H7 (cell line): Measurements from ENCODE around the gene LRRFIP1. TPM values are rescaled to one million over a fixed set of nuclear protein-coding genes. Genes with fewer than 3 reads are reported as not detected.

Source experiments
- DNase-seq: peaks from one replicate; pipeline ENCODE4 v3.0.0; 2012
- H3K27me3 ChIP-seq: 2 replicates; pipeline ENCODE4 v1.6.0; 2011; ENCODE audit warnings: mild to moderate bottlenecking, low read length; ENCODE audit not compliant: control insufficient read depth, insufficient read depth
- H3K36me3 ChIP-seq: replicated peaks from 2 replicates; pipeline ENCODE4 v1.5.1; 2011; ENCODE audit warnings: low read length; ENCODE audit not compliant: control insufficient read depth, insufficient read depth
- H3K4me3 ChIP-seq: 2 replicates; pipeline ENCODE4 v1.5.1; 2011; ENCODE audit warnings: low read depth, mild to moderate bottlenecking, control low read depth, low read length, moderate library complexity; ENCODE audit not compliant: insufficient read depth
- total RNA-seq: library from RNA; depleted of rRNA; stranded (reverse); fragments of >200 nt; shearing (Covaris generic); gene quantifications from 2 replicates; pipeline ENCODE4 v1.2.3, GENCODE V29; 2014

LRRFIP1 gene
- total RNA-seq, 1 experiment from 2014 or later = 49.9 TPM

- H3K36me3 ChIP-seq = peaks cover 1% of the 10 kb centered on the region
- DNase-seq = no peak
- H3K27me3 ChIP-seq = no peaks in the 10 kb centered on the region
- no peak overlapping the region for H3K4me3 ChIP-seq
These were observed 10.2 kb downstream of the LRRFIP1 start for GRCh38 chr2:237637429-237638135.

GRCh38 chr2:237638176-237638575 lies 10.8 kb downstream of the LRRFIP1 start:
- H3K4me3 ChIP-seq = no peak overlapping the region
- peaks cover 1% of the 10 kb centered on the region for H3K36me3 ChIP-seq
- no peak for DNase-seq
- H3K27me3 ChIP-seq = no peaks in the 10 kb centered on the region

GRCh38 chr2:237639052-237639835 lies 11.9 kb downstream of the LRRFIP1 start:
- Histone ChIP-seq H3K4me3 (no peak overlapping the region), H3K36me3 (peaks cover 1% of the 10 kb centered on the region), H3K27me3 (no peaks in the 10 kb centered on the region)
- DNase-seq = no peak

DNA sequence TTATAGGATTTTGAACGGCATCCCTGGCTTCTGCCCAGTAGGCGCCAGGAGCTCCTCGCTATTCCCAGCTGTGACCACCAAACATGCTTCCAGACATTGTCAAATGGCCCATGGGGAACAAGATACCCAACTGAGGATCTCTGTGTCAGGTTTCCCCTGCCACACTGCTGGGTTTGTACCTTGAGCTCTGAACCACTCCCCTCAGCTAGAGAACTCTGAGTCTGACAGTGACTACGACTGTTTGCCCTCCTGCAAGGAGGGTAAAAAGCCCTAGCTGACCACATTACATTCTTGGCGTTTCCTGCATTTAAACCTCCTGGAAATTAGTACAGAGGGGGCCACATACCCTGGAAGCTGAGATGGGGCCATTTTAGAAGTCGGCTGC lies 12.4 kb downstream of the LRRFIP1 start:
- Histone ChIP-seq H3K36me3 (peaks cover 1% of the 10 kb centered on the region), H3K27me3 (no peaks in the 10 kb centered on the region), H3K4me3 (no peak overlapping the region)
- DNase-seq = no peak

DNA sequence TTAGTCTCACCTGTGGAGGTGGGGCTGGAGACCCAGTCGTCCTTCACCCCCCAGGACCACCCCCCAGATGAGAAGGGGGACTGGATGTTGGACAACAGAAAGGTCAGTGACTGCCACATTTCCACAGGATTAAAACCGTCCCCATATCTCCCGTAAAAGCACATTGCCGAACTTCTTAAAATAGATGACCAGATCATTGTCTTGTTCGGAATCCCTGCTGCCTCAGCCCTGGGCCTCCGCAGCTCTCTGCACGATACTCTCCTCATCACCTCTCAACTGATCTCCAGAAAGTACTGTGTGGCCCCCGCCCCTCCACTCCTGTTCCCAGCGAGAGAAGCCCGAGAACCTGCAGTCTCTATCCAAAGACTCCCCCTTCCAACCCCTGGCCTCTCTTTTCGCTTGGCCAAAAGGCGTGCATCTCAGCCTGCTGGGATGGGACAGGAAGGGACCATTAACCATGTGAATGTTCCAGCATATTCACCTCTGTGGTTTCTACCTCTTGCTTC lies 13.2 kb downstream of the LRRFIP1 start:
- DNase-seq = no peak
- Histone ChIP-seq H3K27me3 (no peaks in the 10 kb centered on the region), H3K36me3 (peaks cover 1% of the 10 kb centered on the region), H3K4me3 (no peak overlapping the region)

GRCh38 chr2:237642038-237642734 lies 14.8 kb downstream of the LRRFIP1 start:
- no peak for DNase-seq
- peaks cover 1% of the 10 kb centered on the region for H3K36me3 ChIP-seq
- H3K4me3 ChIP-seq = no peak overlapping the region
- no peaks in the 10 kb centered on the region for H3K27me3 ChIP-seq

GRCh38 chr2:237643066-237643465 lies 15.7 kb downstream of the LRRFIP1 start:
- H3K27me3 ChIP-seq = no peaks in the 10 kb centered on the region
- no peak overlapping the region for H3K4me3 ChIP-seq
- DNase-seq = no peak
- peaks cover 1% of the 10 kb centered on the region for H3K36me3 ChIP-seq

GRCh38 chr2:237643582-237644380 lies 16.4 kb downstream of the LRRFIP1 start:
- H3K4me3 ChIP-seq = no peak overlapping the region
- H3K27me3 ChIP-seq = no peaks in the 10 kb centered on the region
- H3K36me3 ChIP-seq = peaks cover 1% of the 10 kb centered on the region
- DNase-seq = no peak

DNA sequence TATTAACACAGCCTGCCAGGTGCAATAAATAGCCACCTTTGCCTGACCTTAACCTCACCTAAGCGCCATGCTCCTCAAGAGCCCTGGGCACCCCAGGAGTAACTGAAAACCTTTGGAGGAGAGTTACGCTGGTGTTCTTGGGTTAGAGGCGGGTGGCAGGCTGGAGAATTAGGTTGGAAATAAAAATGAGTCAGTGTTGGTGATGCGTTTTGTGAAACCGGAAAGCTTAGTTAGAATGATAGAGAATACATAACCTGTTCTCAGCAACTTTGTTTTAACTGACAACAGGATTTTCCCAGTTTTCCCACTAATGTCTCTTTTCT lies 17.0 kb downstream of the LRRFIP1 start:
- no peaks in the 10 kb centered on the region for H3K27me3 ChIP-seq
- DNase-seq = no peak
- no peak overlapping the region for H3K4me3 ChIP-seq
- H3K36me3 ChIP-seq = peaks cover 1% of the 10 kb centered on the region

DNA sequence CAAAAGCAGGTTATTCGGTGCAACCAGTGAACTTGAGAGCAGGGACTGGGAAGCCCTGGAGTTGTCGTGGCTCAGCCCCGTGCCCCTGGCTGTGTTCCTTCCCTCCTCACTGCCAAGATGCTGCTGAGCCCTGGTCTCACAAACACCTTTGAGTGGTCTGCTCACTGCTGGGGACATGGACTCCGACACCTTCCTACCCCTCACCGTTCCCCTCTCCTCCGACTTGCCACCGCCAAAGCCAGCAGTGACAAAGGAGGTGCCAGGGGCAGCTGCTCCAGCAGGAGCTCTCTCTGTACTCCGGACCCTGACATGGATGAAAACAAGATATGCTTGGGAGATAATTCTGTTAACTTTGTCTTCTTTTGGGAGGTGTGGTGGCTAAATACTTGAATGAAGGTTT lies 17.9 kb downstream of the LRRFIP1 start:
- Histone ChIP-seq H3K27me3 (no peaks in the 10 kb centered on the region), H3K36me3 (peaks cover 1% of the 10 kb centered on the region), H3K4me3 (no peak overlapping the region)
- no peak for DNase-seq

DNA sequence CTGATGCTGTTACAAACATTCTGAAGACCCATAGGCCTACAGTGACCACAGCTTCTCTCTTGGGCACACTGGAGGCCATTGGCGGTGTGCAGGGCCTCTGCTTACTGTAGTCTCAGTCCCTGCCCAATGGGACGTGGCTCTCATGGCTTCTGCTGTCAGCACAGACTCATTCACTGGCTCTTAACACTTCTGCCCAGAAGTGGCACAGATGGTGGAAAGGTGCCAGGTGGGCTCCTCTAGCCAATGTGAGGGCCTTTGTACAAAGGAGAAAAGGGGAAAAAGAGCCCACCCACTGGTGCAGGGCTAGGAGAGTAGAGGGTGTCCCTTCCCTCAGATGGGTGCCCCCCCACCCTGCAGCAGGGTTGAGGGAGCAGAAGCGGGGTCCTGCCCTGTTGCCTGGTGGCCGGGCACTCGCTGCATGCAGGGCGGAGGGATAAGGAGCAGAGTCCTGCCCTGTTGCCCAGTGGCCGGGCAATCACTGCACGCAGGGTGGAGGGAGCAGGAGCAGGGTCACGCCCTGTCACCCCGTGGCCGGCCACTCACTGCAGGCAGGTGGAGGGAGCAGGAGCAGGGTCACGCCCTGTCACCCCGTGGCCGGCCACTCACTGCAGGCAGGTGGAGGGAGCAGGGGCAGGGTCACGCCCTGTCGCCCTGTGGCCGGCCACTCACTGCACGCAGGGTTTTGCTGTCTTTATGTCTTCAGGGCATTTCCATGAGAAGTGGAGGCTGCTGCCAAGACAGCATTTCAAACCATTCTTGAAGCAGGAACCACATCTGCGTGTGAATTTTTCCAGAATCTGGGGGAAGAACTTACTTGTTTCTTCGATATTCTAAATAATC lies 20.0 kb downstream of the LRRFIP1 start:
- H3K4me3 ChIP-seq = no peak overlapping the region
- no peaks in the 10 kb centered on the region for H3K27me3 ChIP-seq
- H3K36me3 ChIP-seq = no peaks in the 10 kb centered on the region; the same call in 1 of the 2 replicates
- no peak for DNase-seq

DNA sequence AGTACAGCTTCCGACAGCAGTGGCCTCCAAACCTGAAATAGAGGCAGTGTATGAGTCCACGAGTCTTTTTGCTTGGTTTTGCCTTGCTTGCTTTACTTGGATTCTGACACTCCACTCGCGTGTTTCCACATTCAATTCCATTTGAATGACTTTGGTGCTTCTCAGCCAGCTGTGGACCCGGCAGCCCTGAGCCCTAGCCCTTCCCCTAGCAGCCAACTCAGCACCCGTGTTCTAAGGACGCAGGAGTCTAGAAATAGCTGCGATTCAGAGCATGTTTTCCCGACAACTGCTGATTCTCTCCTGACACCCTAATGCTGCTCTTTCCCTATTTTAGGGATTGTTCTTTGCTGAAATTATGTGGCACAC lies 20.6 kb downstream of the LRRFIP1 start:
- DNase-seq = no peak
- no peaks in the 10 kb centered on the region for H3K27me3 ChIP-seq
- no peaks in the 10 kb centered on the region; the same call in 1 of the 2 replicates for H3K36me3 ChIP-seq
- no peak overlapping the region for H3K4me3 ChIP-seq

GRCh38 chr2:237649541-237650454 lies 22.4 kb downstream of the LRRFIP1 start:
- Histone ChIP-seq H3K4me3 (no peak overlapping the region), H3K27me3 (no peaks in the 10 kb centered on the region), H3K36me3 (no peaks in the 10 kb centered on the region; the same call in 1 of the 2 replicates)
- DNase-seq = no peak
